ENCODE results near the gene HMX1. TPM values are rescaled to one million over a fixed set of nuclear protein-coding genes. Genes with fewer than 3 reads are reported as not detected.

The HMX1 gene
- total RNA-seq, 1 donor from 2014 or later, result not detected

- no peak for DNase-seq (ENCODE audit: low read depth)
- no peak overlapping the region for H3K4me3 ChIP-seq (ENCODE audit: low read depth, low read length)
- TF ChIP-seq CTCF (conservative IDR thresholded peaks at IDR 0.05; ENCODE audit: low read depth, low read length), result no peak
These were observed 3.9 kb downstream of the HMX1 start for GRCh38 chr4:8867624-8868320.

- no peak for TF ChIP-seq CTCF (conservative IDR thresholded peaks at IDR 0.05; ENCODE audit: low read depth, low read length)
- no peak overlapping the region for H3K4me3 ChIP-seq (ENCODE audit: low read depth, low read length)
- DNase-seq (ENCODE audit: low read depth), result no peak
These were observed 4.6 kb downstream of the HMX1 start for GRCh38 chr4:8866828-8867623.

DNA sequence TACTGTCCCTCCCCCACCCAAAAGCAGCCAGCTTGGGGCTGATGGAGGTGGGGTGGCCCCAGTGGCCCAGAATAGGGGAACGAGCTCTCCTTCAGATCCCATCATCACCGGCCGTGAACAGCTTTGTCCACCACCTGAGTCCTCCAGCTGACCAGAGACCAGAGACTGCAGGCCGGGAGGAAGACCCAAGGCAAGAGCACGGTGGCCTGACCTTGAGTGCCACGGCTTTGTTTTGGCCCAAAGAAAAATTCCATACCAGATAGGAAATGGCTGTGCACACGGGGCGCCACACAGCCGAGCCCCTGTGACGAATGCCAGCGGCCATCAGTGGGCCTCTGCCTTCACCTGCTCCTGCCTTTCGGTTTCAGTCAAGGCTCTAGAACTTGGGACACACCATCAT, 5.2 kb downstream of the HMX1 start:
- TF ChIP-seq CTCF (conservative IDR thresholded peaks at IDR 0.05; ENCODE audit: low read depth, low read length), result no peak
- no peak for DNase-seq (ENCODE audit: low read depth)
- H3K4me3 ChIP-seq (ENCODE audit: low read depth, low read length), result no peak overlapping the region

DNA sequence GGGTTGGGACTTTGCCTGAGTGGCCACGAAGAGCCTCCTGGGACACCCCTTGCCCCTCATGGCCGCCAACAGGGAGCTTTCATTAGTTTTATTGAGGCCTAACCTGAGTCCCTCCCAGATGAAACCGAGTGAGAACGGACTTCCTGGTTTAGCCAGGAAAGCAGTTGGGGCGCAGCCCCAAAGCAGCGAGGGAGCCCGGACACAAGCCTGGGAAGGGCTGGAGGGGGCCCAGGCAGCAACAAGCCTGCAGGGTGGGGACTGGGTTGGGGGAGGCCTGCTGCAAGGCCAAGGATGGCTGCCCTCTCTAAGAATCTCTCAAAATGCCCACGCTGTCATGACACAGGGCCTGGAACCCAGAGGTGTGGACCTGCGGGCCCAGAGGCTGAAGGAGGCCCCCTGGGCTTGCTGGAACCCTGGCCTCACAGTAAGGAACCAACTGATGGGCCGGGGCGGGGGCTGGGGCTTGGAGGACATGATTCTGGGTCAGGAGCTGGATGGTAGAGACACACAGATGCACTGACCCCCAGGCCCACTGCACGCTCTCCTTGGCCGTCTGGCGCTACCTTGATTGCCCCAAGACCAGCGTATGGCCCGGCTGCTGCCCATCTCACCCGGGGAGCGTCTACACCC, 5.8 kb downstream of the HMX1 start:
- H3K4me3 ChIP-seq (ENCODE audit: low read depth, low read length), result no peak overlapping the region
- no peak for TF ChIP-seq CTCF (conservative IDR thresholded peaks at IDR 0.05; ENCODE audit: low read depth, low read length)
- no peak for DNase-seq (ENCODE audit: low read depth)

DNA sequence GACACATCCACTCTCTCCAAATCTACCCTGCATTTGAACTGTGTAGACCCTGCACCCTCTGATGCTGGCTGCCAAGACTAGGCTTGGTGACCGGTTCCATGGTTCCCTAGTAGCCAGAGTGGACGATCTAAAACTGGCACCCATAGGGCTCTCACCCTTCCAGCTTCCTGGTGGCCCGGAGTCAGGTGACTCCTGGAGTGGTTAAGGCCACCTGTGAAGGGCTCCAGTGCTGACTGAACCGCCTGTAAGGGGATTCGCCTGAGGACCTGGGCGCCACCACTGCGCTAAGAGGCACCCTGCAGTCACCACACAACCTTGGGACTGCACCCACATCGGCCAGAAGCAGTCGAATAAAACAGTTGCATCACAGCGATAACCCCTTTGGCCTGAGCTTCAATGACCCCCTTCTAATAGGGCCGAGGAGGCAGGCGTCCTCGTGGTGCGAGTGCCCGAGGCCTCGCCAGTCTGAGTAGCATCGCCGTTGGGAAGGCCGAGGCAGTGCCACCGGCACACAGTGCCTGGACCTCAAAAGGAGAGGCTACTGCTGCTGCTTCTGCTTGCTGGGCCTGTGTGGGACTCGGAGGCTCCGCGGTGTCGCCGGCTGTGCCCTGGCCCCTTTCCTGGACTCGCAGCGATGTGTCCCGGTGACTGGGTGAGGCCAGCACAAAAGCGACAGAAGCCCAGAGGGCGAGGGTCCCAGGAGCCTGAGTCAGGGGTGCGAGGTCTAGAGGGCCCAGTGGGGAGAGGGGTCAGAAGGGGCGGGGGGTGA, 6.5 kb downstream of the HMX1 start:
- TF ChIP-seq CTCF (conservative IDR thresholded peaks at IDR 0.05; ENCODE audit: low read depth, low read length), result no peak
- no peak for DNase-seq (ENCODE audit: low read depth)
- H3K4me3 ChIP-seq (ENCODE audit: low read depth, low read length), result no peak overlapping the region

GRCh38 chr4:8863686-8864682, 7.7 kb downstream of the HMX1 start:
- TF ChIP-seq CTCF (conservative IDR thresholded peaks at IDR 0.05; ENCODE audit: low read depth, low read length), result no peak
- no peak for DNase-seq (ENCODE audit: low read depth)
- no peak overlapping the region for H3K4me3 ChIP-seq (ENCODE audit: low read depth, low read length)

Data from epithelial cell of proximal tubule (primary cell).